CD4-positive, alpha-beta T cell (primary cell): ENCODE measurements around the gene MYEF2. TPM values are rescaled to one million over a fixed set of nuclear protein-coding genes. Genes with fewer than 3 reads are reported as not detected.

Source experiments
- ATAC-seq: fragments of 200-7000 bp; cut with Tn5 transposase; one replicate; pipeline ENCODE4 v1.10.0; 2022; ENCODE audit warnings: mild to moderate bottlenecking; ENCODE audit not compliant: poor library complexity
- CTCF ChIA-PET: fragments of 350-600 bp; sonication (Branson Sonifier 250); formaldehyde crosslinking; loops from one replicate; lab custom pipeline; 2021; ENCODE audit warnings: antibody characterized with exemption, inconsistent platforms; lab: Charles Lee
- POLR2A ChIA-PET: fragments of 350-600 bp; sonication (Branson Sonifier 250); formaldehyde crosslinking; loops from one replicate; lab custom pipeline; 2021; ENCODE audit warnings: antibody characterized with exemption, inconsistent platforms; lab: Charles Lee
- DNase-seq, 14 experiments: peaks; one replicate each; pipeline ENCODE4 v3.0.0-alpha.2; 2013 to 2020; ENCODE audit warnings: mixed read lengths in 2 of 14
- H3K27ac ChIP-seq, 2 donors: one replicate each; pipeline versions ENCODE4 v1.5.1 to v1.7.0; 2013; ENCODE audit warnings: low read length in 2 of 2, low read depth in 1 of 2, mild to moderate bottlenecking in 1 of 2
- H3K27me3 ChIP-seq, 2 experiments: 1 replicate in 1 of 2; 2 replicates in 1 of 2; pipeline versions ENCODE4 v1.6.1 to v1.7.0; 2013; ENCODE audit warnings: low read length in 2 of 2, control low read depth in 1 of 2, mild to moderate bottlenecking in 1 of 2, moderate library complexity in 1 of 2; ENCODE audit not compliant: insufficient read depth in 2 of 2, control insufficient read depth in 1 of 2
- H3K36me3 ChIP-seq: one replicate; pipeline ENCODE4 v1.6.1; 2013; ENCODE audit warnings: low read length, control low read depth; ENCODE audit not compliant: insufficient read depth
- H3K4me1 ChIP-seq: one replicate; pipeline ENCODE4 v1.6.1; 2013; ENCODE audit warnings: low read length, control low read depth; ENCODE audit not compliant: insufficient read depth
- H3K4me3 ChIP-seq: one replicate; pipeline ENCODE4 v1.5.1; 2013; ENCODE audit warnings: mild to moderate bottlenecking, low read length, moderate library complexity
- H3K9me3 ChIP-seq, 2 experiments: 1 replicate in 1 of 2; 2 replicates in 1 of 2; pipeline versions ENCODE4 v1.6.1 to v1.7.0; 2013; ENCODE audit warnings: low read length in 2 of 2, mild to moderate bottlenecking in 2 of 2, control low read depth in 1 of 2, moderate library complexity in 1 of 2; ENCODE audit not compliant: control insufficient read depth in 1 of 2, insufficient read depth in 1 of 2
- H3K27ac Mint-ChIP-seq: one replicate; pipeline ENCODE4 v1.8.0; 2020; ENCODE audit warnings: mixed read lengths
- H3K27me3 Mint-ChIP-seq: one replicate; pipeline ENCODE4 v1.8.0; 2021; ENCODE audit warnings: mixed read lengths
- H3K36me3 Mint-ChIP-seq: one replicate; pipeline ENCODE4 v1.8.0; 2021; ENCODE audit warnings: low read depth, mixed read lengths
- H3K4me1 Mint-ChIP-seq: one replicate; pipeline ENCODE4 v1.8.0; 2021; ENCODE audit warnings: low read depth, mixed read lengths
- H3K4me3 Mint-ChIP-seq: one replicate; pipeline ENCODE4 v1.8.0; 2020; ENCODE audit warnings: mild to moderate bottlenecking, mixed read lengths
- H3K9me3 Mint-ChIP-seq: one replicate; pipeline ENCODE4 v1.8.0; 2020; ENCODE audit warnings: mixed read lengths
- intact Hi-C, 2 experiments: fragments of 100-400 bp; cut with DNase I in 1 of 2; cut with micrococcal nuclease in 1 of 2; formaldehyde crosslinking; loops; one replicate each; pipeline versions ENCODE4 v1.15.1 to v1.9.0; 2023 to 2025; cut with DNase I, micrococcal nuclease
- total RNA-seq, 174 experiments: library from RNA in 2 of 174; stranded (reverse) in 2 of 174; gene quantifications; one replicate each; pipeline ENCODE4 v1.2.3 and lab custom pipeline; 2021 to 2026
- TF ChIP-seq, protein P1 (sequence below): fragments of 200-600 bp; IDR thresholded peaks from one replicate; pipeline ENCODE4 v1.8.0; 2022; ENCODE audit warnings: antibody characterized with exemption, mild to moderate bottlenecking

MYEF2 gene
- total RNA-seq, 2 experiments from 2014 or later = 19.3 to 24.7 TPM

DNA sequence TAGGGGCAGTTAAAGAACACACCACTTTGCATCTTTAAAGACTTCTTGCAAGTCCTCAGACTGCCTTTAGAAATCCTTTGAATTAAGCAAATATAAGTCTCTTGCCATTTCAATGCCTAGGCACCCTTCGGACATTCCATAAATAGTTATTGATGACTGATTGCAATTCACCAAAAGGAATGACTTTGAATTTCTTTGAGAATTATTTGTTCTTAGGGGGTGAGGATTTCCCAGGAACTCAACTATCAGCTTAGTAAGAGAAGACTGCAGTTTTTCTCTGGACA is 495 bp upstream of the MYEF2 start:
- H3K27me3 Mint-ChIP-seq = peaks cover 19% of the 10 kb centered on the region
- Histone ChIP-seq H3K4me1 (peaks cover 3% of the 10 kb centered on the region), H3K36me3 (no peaks in the 10 kb centered on the region), H3K27ac (no peak overlapping the region), H3K27me3 (peaks cover 5 to 8% of the 10 kb centered on the region in 2 experiments), H3K4me3 (peak overlapping the region; percentile 55), H3K9me3 (no peaks in the 10 kb centered on the region)
- peaks cover 11% of the 10 kb centered on the region for H3K36me3 Mint-ChIP-seq
- ChIA-PET POLR2A (interaction anchor here (1.1 to 2.2 kb wide), 2 partner anchors 153 to 1442 kb away, joined by 4 to 10 read pairs; partner anchors contain the start of genes DTWD1, DUT and FAM227B), CTCF (no interaction called here)
- ATAC-seq (no peak), DNase-seq (no peak)
- no peaks in the 10 kb centered on the region for H3K9me3 Mint-ChIP-seq
- H3K4me1 Mint-ChIP-seq = peaks cover 31% of the 10 kb centered on the region
- no peak overlapping the region for H3K27ac Mint-ChIP-seq
- TF ChIP-seq, protein P1, sequence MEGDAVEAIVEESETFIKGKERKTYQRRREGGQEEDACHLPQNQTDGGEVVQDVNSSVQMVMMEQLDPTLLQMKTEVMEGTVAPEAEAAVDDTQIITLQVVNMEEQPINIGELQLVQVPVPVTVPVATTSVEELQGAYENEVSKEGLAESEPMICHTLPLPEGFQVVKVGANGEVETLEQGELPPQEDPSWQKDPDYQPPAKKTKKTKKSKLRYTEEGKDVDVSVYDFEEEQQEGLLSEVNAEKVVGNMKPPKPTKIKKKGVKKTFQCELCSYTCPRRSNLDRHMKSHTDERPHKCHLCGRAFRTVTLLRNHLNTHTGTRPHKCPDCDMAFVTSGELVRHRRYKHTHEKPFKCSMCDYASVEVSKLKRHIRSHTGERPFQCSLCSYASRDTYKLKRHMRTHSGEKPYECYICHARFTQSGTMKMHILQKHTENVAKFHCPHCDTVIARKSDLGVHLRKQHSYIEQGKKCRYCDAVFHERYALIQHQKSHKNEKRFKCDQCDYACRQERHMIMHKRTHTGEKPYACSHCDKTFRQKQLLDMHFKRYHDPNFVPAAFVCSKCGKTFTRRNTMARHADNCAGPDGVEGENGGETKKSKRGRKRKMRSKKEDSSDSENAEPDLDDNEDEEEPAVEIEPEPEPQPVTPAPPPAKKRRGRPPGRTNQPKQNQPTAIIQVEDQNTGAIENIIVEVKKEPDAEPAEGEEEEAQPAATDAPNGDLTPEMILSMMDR = no peak
- H3K4me3 Mint-ChIP-seq = peak overlapping the region; percentile 76
- intact Hi-C loops = no loop called here

DNA sequence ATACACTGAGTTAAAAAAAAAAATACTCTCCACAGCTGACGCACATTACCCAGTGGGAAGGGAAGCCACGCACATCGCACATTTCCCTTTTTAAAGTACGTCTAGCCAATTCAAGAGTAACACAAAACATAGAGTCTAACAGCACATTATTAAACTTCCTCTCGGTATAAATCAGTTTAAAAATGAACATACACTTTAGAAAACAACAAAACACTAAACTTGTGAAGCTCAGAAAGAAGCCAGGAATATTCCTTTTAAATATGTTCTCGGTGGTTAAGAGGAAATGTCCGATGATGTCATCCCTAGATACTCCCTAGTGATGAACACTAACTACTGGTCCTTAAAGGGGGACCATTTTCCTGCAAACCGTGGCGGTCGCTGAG is 721 bp downstream of the MYEF2 start:
- Histone ChIP-seq H3K4me3 (peak overlapping the region; percentile 55), H3K36me3 (no peaks in the 10 kb centered on the region), H3K27me3 (peaks cover 3 to 5% of the 10 kb centered on the region in 2 experiments), H3K4me1 (peaks cover 3% of the 10 kb centered on the region), H3K9me3 (no peaks in the 10 kb centered on the region), H3K27ac (no peak overlapping the region)
- ATAC-seq (peak; percentile 60), DNase-seq (peak in 3 of 14 experiments; percentile 56 to 58 (median 57))
- Mint-ChIP-seq H3K36me3 (peaks cover 11% of the 10 kb centered on the region), H3K9me3 (no peaks in the 10 kb centered on the region), H3K4me1 (peaks cover 31% of the 10 kb centered on the region), H3K4me3 (peak overlapping the region; percentile 99), H3K27me3 (peaks cover 9% of the 10 kb centered on the region), H3K27ac (peak overlapping the region; percentile 87)
- TF ChIP-seq, protein P1 = no peak
- CTCF ChIA-PET = no interaction called here
- POLR2A ChIA-PET = interaction anchor here (0.8 to 2.2 kb wide), 4 partner anchors 9 to 1444 kb away, joined by 3 to 10 read pairs (median 5); partner anchors contain the start of genes DTWD1, DUT and FAM227B
- intact Hi-C loops = no loop called here

DNA sequence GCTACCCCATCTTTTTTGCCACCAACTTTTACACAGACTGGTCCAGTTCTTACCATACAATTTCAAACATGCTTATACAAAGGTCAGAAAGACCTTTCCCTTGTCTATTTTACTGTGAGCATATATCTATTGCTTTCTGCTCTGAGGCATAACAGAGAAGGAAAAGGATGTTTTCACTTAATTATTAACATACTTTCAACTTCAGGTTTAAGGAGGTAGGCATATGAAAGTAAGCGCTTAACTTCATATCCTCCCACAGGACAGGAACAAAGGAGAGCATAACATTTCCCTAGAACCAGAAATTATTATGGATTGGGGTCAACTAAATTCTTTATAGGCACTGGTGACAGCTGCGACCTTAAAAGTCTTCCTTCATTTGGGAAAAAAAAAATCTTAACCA is 1.1 kb downstream of the MYEF2 start:
- H3K4me3 ChIP-seq = peak overlapping the region; percentile 55
- Mint-ChIP-seq H3K4me1 (peaks cover 31% of the 10 kb centered on the region), H3K27me3 (peaks cover 6% of the 10 kb centered on the region), H3K9me3 (no peaks in the 10 kb centered on the region), H3K27ac (peak overlapping the region; percentile 87), H3K36me3 (peaks cover 11% of the 10 kb centered on the region), H3K4me3 (peak overlapping the region; percentile 99)
- no peaks in the 10 kb centered on the region for H3K9me3 ChIP-seq
- POLR2A ChIA-PET = interaction anchor here (0.9 to 2.2 kb wide), 2 partner anchors 36 to 154 kb away, joined by 6 to 10 read pairs; partner anchors contain the start of gene DUT
- no peak overlapping the region for H3K27ac ChIP-seq
- TF ChIP-seq, protein P1 = no peak
- DNase-seq (no peak), ATAC-seq (no peak)
- no peaks in the 10 kb centered on the region for H3K36me3 ChIP-seq
- intact Hi-C loops = no loop called here
- H3K4me1 ChIP-seq = peaks cover 3% of the 10 kb centered on the region
- peaks cover 3 to 5% of the 10 kb centered on the region in 2 experiments for H3K27me3 ChIP-seq
- CTCF ChIA-PET = no interaction called here
